Activated naive CD4-positive, alpha-beta T cell treated with anti-CD3 and anti-CD28 coated beads, Interleukin-2, amount 10 ng/mL, durations not matched to agents 5 hours and 36 hours (primary cell): Measurements from ENCODE around the gene OR10K1. TPM values are rescaled to one million over a fixed set of nuclear protein-coding genes. Genes with fewer than 3 reads are reported as not detected.

ENCODE experiments used
- total RNA-seq, 2 experiments: library from RNA; stranded (reverse); gene quantifications; one replicate each; pipeline ENCODE4 v1.2.3, GENCODE V29; 2021

OR10K1 gene, protein sequence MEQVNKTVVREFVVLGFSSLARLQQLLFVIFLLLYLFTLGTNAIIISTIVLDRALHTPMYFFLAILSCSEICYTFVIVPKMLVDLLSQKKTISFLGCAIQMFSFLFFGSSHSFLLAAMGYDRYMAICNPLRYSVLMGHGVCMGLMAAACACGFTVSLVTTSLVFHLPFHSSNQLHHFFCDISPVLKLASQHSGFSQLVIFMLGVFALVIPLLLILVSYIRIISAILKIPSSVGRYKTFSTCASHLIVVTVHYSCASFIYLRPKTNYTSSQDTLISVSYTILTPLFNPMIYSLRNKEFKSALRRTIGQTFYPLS
- not detected for total RNA-seq

DNA sequence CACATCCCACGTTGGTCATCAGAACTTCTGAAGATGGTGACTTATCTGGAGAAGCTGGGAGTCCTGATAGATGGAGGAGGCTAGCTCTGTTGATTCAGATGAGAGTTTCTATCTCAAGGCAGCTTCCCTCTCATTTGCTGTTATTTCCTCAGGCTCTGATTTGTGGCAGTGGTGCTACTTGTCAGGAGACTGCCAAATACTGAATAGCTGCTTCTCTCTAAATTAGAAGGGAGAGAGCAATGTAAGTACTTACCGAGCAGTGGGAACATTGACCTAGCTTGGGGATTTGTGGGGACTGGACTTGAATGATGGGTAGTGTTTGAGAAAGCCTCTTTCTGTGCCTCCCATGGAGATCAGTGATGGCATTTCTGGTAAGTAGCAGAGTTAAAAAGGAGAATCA, at the start of gene OR10K1:
TSS of gene OR10K1 (plus strand) at position 301 of the 400 bp plus-strand sequence. CDS start 3,728 bp downstream, outside the sequence.

DNA sequence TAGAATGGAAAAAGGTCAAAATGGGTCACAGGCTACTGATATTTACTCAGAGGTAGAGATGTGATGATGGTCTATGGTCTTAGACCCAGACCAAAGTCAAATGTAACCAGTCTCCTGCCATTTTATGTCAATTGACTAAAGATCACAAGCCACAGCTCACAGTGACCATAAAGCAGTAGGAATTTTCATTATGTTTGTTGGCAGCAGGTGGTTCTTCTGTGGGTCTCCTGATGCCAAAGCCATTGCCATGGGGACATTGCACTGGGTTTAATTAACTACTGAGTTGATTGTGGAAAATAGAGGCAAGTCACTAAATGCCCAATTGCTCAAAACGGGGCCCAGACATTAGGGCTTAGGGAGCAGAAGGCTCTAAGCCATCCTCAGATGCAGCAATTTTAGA, 35.5 kb upstream of the OR10K1 start, which contains the start of gene OR10K2:
TSS of gene OR10K2 (minus strand) at position 101 of the 400 bp plus-strand sequence. CDS start 5,371 bp downstream, outside the sequence.

GRCh38 chr1:158471920-158472319, 10.3 kb downstream of the OR10K1 start, which contains the start of gene OR10R2:
TSS of gene OR10R2 (plus strand) at chr1:158472220. CDS start at chr1:158472326, 106 bp downstream.

Other genes starting within 250 kb of the OR10K1 start
- not detected for gene CD1A, start 207.4 kb upstream of the OR10K1 start, total RNA-seq
- gene CD1C, start 171.9 kb upstream of the OR10K1 start, total RNA-seq = not detected
- gene CD1B, start 130.3 kb upstream of the OR10K1 start, total RNA-seq = not detected
- gene CD1E, start 107.9 kb upstream of the OR10K1 start, total RNA-seq = not detected
- gene OR10T2, start 62.4 kb upstream of the OR10K1 start, total RNA-seq = not detected
- gene OR10K2, start 35.6 kb upstream of the OR10K1 start, total RNA-seq = not detected
- not detected for gene OR10R2, start 10.4 kb downstream of the OR10K1 start, total RNA-seq
- not detected for gene OR6Y1, start 92.6 kb downstream of the OR10K1 start, total RNA-seq
- not detected for gene OR6P1, start 108.7 kb downstream of the OR10K1 start, total RNA-seq
- gene OR10X1, start 118.1 kb downstream of the OR10K1 start, total RNA-seq = not detected
- gene OR10Z1, start 143.4 kb downstream of the OR10K1 start, total RNA-seq = not detected
- gene SPTA1, start 224.9 kb downstream of the OR10K1 start, total RNA-seq = not detected
- not detected for gene OR6K2, start 238.8 kb downstream of the OR10K1 start, total RNA-seq